Stimulated activated CD4-positive, alpha-beta T cell treated with anti-CD3 and anti-CD28 coated beads, Interleukin-12 subunit alpha, Interleukin-12 subunit beta, amount 100 ng/mL, for 4 hours (primary cell): ENCODE data around the gene GATA6.

Source experiments
- DNase-seq: peaks from one replicate; pipeline ENCODE4 v3.0.0-alpha.2; 2020

The GATA6 gene

DNA sequence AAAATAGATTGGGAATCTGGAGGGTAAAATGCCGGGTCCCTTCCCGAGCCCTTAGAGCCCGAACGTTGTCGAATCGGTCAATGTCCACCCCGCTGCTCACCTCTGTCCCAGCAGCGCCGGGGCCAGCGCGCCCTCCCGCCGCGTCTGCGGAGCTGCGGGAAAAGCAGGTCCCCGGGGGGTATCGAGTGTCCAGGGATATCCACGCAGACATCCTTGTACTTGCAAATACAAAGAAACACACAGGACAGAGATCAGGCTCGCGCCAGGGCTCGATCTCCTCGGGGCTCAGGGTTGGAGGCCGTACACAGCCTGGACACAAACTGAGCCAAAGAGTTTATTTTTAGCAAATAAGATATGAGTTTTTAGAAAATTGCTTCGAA is 2.3 kb upstream of the GATA6 start:
- DNase-seq: no peak

GRCh38 chr18:22167471-22168241 is 1.7 kb upstream of the GATA6 start:
- DNase-seq: no peak

GRCh38 chr18:22168360-22168921 is 948 bp upstream of the GATA6 start:
- DNase-seq: no peak

DNA sequence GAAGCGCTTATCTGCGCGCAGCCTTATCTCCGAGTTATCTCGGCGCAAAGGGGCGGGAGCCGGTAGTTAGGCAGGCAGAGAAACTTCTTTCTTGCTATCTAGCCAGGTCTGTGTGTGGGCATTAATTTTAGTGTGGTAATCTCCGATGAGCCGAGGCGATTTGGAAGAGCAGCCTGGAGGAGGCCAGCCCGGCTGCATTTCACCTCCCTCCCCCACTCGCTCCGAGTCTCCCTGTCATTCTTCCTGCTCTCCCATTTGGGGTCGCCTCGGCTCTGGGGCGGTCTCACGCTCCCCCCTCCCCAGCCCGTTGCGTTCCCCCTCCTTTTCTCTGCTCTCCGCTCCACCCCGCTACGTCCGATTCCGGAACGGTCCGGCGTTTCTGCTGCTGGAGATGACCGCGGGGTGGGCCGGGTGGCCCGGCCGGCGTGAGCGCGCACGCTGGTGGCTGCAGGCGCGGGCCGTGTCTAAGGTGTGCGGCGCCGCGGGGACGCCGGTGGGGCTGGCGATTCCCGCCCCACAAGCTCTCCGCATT is 566 bp downstream of the GATA6 start:
- DNase-seq: no peak

DNA sequence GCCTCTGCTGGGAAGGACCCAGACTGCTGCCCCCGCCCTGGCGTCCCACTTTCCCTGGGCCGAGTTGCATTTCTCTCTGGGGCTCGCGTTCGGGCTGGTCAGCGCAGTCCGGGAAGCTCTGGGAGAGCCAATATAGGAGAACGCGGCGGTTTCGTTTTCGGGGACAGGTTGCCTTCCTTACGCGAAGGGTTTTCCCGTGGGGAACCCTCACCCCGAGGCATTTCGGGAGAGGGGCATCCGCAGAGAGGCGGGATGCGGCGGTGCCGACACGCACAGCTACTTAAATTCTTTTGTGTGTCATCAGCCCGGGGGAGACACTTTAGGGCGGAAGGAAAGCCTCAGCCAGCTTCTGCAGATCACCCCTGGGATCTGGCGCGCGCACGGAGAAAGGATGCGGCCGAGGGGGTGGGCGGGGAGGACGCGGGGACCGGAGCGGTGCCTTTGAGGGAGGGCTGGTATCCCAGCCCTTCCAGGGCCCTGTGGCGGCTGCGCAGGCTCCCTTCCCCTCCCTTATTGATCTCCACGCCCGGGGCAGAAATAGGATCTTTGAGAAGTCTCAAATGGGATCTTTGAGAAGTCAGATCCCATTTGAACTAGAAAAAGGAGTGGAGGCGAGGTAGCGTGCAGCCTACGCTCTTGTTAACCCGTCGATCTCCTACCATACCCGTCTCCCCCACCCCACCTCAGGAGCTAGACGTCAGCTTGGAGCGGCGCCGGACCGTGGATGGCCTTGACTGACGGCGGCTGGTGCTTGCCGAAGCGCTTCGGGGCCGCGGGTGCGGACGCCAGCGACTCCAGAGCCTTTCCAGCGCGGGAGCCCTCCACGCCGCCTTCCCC is 1.2 kb downstream of the GATA6 start:
- DNase-seq: no peak

DNA sequence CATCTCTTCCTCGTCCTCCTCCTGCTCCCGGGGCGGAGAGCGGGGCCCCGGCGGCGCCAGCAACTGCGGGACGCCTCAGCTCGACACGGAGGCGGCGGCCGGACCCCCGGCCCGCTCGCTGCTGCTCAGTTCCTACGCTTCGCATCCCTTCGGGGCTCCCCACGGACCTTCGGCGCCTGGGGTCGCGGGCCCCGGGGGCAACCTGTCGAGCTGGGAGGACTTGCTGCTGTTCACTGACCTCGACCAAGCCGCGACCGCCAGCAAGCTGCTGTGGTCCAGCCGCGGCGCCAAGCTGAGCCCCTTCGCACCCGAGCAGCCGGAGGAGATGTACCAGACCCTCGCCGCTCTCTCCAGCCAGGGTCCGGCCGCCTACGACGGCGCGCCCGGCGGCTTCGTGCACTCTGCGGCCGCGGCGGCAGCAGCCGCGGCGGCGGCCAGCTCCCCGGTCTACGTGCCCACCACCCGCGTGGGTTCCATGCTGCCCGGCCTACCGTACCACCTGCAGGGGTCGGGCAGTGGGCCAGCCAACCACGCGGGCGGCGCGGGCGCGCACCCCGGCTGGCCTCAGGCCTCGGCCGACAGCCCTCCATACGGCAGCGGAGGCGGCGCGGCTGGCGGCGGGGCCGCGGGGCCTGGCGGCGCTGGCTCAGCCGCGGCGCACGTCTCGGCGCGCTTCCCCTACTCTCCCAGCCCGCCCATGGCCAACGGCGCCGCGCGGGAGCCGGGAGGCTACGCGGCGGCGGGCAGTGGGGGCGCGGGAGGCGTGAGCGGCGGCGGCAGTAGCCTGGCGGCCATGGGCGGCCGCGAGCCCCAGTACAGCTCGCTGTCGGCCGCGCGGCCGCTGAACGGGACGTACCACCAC is 2.1 kb downstream of the GATA6 start:
- no peak for DNase-seq

GRCh38 chr18:22172120-22172582 is 2.8 kb downstream of the GATA6 start:
- DNase-seq: no peak

GRCh38 chr18:22172594-22173049 is 3.2 kb downstream of the GATA6 start:
- no peak for DNase-seq

DNA sequence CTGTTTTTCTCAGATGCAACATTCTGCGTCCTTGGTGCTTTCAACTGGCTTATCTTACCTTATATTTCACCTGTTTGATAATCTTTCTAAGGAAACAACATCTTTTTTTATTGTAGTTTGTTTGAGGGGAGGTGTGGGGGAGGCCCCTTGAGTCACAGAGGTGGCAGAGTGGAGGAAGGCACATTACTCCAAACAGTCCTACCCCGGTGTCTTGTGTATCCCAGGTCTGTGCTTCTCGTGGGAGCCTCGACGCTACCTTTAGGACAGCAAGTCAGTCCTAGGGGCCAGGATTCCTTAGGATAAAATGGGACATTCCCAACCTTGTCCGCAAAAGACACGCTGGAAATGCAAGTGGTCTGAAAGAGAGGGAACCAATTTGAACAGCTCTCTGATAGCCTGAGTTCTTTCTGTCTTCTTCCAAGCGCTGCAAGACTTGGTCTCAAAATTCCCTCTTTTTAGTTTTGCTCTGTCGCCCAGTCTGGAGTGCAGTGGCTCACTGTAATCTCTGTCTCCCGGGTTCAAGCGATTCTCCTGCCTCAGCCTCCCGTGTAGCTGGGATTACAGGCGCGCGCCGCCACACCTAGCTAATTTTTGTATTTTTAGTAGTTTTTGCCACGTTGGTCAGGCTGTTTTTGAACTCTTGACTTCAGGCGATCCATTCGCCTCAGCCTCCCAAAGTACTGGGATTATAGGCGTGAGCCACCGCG is 4.0 kb downstream of the GATA6 start:
- no peak for DNase-seq

- DNase-seq: no peak
These were observed 4.5 kb downstream of the GATA6 start for GRCh38 chr18:22173928-22174301.

GRCh38 chr18:22174341-22175145 is 5.2 kb downstream of the GATA6 start:
- DNase-seq: no peak

GRCh38 chr18:22175346-22175745 is 6.0 kb downstream of the GATA6 start:
- DNase-seq: no peak

- no peak for DNase-seq
These were observed 7.3 kb downstream of the GATA6 start for GRCh38 chr18:22176420-22177326.

DNA sequence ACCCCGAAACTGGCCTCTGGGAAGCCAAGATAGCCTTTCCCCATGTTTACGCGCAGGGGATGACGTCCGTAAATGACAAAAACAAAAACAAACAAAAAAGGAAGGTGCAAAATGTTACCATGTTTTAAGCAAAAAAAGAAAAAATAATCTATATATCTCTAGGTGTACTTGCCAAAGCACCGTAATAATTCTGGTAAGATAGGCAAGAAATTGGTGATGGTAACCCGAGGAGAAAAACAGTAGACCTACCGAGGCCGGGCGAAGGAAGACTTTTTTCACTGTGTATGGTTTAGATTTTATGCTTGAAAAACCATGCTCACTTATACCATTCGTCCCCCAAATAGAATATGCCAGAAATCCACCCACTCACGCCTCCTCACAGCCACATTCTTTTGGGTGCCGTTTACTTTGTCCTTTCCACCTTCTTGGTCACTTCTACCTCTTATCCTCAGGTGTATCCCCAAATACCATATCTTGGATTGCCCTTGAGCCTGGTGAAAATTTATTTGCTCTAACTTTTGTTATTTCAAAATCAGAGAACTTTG is 8.0 kb downstream of the GATA6 start:
- DNase-seq: no peak

DNA sequence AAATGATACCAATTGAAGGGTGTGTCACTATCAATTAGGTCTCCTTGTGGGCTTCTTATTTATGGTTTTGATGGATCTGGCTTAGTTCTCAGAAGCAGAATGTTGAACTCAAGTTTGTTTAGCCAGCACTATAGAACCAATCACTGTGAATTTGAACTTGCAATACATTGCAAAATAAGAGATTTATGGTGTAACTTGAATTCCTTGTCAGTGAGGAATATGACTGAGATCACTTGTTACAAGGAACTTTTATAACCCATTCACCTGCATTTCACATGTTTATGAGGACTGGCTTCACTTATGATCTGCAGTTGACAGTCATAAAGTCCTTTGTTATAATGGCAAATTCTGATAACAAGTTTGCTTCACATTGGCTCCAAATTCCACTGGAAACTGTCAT is 9.8 kb downstream of the GATA6 start:
- DNase-seq: no peak

DNA sequence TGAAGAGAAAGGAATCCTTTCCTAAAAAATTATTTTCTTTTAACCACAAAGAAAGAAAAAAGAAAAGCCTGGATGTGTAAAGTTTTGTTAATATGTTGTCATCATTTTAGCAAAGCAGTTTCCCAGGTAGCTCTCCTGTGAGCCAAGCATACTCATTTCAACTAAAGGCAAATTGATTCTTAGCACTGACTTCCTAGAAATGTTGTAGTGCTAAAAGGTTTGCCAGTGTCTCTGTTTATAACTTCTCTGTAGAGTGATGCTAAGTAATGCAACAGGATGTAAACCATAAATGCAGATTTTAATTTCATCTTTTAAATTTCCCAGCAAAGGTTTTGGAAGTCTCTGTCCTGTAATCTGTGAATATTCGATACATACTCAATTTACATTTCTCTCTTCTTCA is 10.2 kb downstream of the GATA6 start:
- DNase-seq: no peak

GRCh38 chr18:22180722-22181121 is 11.3 kb downstream of the GATA6 start:
- no peak for DNase-seq

GRCh38 chr18:22182884-22183697 is 13.7 kb downstream of the GATA6 start:
- DNase-seq: no peak

DNA sequence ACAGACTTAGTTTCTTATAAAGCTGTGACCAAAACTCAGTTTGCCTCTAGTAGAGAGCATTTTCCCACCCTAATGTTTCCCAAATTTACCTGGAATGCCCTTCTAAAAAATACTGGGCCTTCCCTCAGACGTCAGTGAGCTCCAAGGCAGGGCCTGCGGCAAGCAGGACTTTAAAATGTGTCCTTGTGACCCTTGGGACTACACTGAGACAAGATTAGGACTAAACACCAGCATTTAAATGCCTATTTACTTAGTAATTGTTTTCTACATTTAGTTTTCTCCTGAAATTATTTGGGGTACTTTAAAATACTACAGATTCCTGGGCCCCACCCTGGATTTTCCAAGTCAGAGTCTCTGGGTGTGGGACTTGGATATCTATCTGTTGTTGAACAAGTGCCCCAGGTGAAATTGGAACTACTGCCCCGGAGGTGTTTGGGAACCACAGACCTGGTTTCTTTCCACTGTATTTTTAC is 14.3 kb downstream of the GATA6 start:
- DNase-seq: no peak
